ENCODE measurements around the gene RSRP1.

RSRP1 gene

GRCh38 chr1:25219661-25220251, 27.5 kb downstream of the RSRP1 start:
- in situ Hi-C loops (cut with MboI; ENCODE audit: low sequenced_read_pairs) = no loop called here

DNA sequence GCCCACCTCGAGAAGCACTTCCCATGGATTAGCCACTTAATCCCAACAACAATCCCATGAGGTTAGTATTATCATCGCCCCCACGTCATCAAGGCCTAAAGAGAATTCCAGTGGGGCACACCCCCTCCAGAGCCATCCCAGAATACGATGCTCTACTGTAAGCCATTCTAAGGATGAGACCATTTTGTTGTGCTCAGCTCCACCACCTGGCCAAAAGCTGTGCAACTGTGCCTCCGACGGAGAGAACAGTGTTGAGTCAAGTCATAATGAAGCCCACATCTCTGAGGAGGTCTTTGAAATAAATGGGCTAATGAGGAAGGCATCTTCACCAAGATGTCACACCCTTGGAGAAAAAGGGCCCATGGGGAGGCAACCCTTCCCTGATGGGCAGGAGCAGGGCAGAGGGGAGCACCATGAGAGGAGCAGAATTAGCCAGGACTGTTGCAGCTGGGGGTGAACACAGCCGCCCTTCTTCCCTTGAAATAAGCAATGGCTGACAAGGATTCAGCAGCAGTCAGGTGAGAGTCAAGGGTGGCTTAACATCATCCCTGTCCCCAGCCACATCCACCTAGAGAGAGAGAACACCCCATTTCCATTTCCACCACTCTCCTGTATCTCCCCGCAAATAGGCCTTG, 29.5 kb downstream of the RSRP1 start:
- in situ Hi-C loops (cut with MboI; ENCODE audit: low sequenced_read_pairs) = no loop called here

GRCh38 chr1:25217015-25217414, 30.2 kb downstream of the RSRP1 start:
- in situ Hi-C loops (cut with MboI; ENCODE audit: low sequenced_read_pairs) = no loop called here

- in situ Hi-C loops (cut with MboI; ENCODE audit: low sequenced_read_pairs) = no loop called here
Measured at GRCh38 chr1:25216123-25216522, 31.1 kb downstream of the RSRP1 start.

- in situ Hi-C loops (cut with MboI; ENCODE audit: low sequenced_read_pairs) = no loop called here
Measured at GRCh38 chr1:25212725-25213124, 34.5 kb downstream of the RSRP1 start.

DNA sequence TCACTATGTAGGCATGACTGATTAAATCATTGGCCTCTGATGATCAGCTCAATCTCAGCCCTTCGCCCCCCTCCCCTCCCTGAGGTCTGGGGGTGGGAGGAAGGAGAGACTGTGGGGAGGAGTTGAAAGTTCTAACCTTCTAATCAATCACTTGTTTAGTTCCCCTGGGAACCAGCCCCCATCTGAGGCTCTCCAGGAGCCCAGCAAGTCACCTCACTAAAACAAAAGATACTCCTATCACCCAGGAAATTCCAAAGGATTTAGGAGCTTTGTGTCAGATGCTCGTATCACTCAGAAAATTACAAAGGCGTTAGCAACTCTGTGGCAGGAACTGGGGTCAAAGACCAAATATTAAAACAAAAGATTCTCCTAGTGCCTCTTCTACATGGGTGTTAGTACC, 36.5 kb downstream of the RSRP1 start:
- in situ Hi-C loops (cut with MboI; ENCODE audit: low sequenced_read_pairs) = no loop called here

GRCh38 chr1:25209516-25209915, 37.7 kb downstream of the RSRP1 start:
- in situ Hi-C loops (cut with MboI; ENCODE audit: low sequenced_read_pairs) = no loop called here

- in situ Hi-C loops (cut with MboI; ENCODE audit: low sequenced_read_pairs) = no loop called here
Measured at GRCh38 chr1:25208561-25209222, 38.6 kb downstream of the RSRP1 start.

GRCh38 chr1:25208092-25208491, 39.2 kb downstream of the RSRP1 start:
- in situ Hi-C loops (cut with MboI; ENCODE audit: low sequenced_read_pairs) = no loop called here

DNA sequence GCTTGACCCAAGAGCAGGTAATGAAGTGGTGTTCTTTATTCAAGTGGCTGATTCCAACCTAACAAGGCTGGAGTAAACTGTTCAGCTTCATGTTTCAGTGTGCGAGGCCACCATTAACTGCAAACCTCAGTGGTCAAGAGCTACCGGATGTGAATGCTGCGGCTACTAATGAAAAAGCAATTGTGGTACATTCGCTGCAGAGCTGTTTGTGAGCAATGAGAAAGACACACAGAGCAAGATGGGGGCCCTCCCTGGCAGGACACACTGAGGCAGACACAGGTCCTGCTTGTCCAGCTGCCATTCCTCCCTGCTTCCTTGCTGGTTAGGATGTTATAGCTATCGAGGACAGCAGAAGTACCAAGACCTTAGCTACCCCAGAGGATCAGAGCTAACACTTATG, 41.1 kb downstream of the RSRP1 start:
- in situ Hi-C loops (cut with MboI; ENCODE audit: low sequenced_read_pairs) = no loop called here

DNA sequence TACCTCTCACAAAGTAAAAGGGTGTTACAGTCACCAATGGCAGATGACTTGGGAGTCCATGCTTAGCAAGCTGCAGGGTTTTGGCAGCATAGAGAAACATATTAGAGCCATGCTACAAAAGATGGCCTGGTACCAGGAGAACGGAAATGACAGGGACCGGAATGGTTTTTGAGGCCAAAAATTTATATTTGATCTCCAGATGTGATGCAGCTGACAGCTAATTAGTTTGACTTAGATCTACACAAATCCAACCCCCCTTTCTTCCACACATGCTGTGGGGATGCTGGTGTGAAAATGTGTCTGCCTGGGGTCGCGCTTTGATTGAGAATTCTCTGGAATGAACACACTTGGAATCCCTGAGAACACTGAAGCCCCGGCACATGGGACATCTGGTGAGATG, 41.5 kb downstream of the RSRP1 start:
- in situ Hi-C loops (cut with MboI; ENCODE audit: low sequenced_read_pairs) = no loop called here

- in situ Hi-C loops (cut with MboI; ENCODE audit: low sequenced_read_pairs) = no loop called here
Measured at GRCh38 chr1:25204797-25205480, 42.3 kb downstream of the RSRP1 start.

DNA sequence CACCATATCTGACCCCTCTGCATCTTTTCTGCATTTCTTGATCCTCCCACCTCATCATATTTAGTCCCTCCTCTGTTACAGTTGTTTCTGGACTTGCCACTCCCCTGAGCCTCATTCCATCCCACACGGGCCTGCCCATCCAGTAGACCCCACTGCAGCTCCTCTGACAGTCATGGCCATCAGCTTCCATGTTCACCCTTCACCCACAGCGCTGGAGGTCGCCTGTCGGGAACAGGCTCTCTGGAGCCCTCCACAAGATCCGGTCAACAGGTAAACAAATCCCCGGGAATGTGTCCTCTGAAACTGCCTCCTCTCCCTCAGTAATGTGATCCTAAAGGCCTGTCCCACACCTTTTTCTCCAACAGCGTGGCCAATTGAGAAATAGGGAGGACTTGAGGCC, 46.2 kb downstream of the RSRP1 start:
- in situ Hi-C loops (cut with MboI; ENCODE audit: low sequenced_read_pairs) = no loop called here

DNA sequence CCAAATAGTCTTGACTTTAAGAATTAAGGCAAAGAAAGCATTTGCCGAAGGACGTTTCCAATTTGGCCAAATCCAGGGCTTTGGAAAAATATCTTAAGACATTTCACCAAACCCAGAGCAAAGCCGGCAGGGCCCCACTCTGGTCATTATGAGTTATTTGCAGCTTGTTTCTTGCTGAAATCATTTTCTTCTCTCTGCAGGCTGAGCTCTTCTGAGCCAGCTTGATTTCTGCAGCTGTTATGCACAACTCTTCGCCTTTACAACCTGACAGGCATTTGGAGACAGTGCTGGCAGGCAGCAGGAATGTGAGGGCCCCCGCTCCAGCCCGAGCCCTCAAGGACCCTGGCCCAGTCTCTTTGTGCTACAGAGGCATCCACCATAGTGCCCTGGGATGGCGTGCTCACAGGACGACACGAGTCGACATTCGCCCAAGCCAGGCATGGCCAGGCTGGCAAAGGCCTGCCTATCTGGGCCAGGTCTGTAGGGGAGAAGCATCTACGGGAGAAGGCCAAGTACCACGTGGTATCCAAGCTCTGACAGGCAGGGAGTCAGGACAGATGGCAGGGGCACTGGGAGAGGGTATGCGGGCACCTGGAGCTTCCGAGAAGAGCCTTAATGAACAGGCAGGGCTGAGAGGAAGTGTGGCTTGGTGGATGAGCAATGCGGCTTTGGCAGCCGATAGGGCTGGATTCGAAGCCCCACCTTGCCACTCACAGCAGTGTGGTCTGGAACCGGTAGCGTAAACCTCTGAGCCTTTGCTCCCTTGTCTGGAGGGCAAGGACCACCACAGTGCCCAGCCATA, 47.2 kb downstream of the RSRP1 start:
- in situ Hi-C loops (cut with MboI; ENCODE audit: low sequenced_read_pairs) = no loop called here

DNA sequence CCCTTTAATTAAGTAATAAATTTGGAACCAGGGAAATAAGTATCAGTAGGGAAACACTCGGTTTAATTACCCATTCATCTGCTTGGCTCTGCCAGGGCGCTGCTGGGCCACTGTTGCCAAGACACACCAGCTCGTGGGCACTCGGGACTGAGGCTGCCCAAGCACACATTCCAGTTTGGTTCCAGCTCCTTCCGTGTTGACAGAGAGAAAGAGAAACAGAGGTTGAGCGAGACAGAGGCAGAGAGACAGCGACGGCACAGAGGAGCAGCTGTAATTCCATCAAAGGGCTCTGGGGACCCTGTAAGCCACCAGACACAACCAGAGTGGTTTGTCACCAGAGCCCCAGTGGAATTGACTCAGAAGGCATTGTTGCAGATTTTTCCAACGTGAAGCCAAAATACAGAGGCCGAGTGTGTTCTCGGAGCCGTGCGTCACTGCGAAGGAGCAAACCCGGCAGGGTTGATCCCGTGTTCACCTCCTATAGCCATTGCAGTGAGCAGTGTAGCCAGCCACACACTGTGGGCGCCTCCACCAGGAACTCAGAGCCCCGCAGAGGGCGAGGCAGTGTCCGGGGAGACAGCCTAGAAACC, 48.5 kb downstream of the RSRP1 start:
- in situ Hi-C loops (cut with MboI; ENCODE audit: low sequenced_read_pairs) = no loop called here

- in situ Hi-C loops (cut with MboI; ENCODE audit: low sequenced_read_pairs) = no loop called here
Measured at GRCh38 chr1:25197982-25198662, 49.1 kb downstream of the RSRP1 start.

GRCh38 chr1:25197235-25197975, 49.8 kb downstream of the RSRP1 start:
- in situ Hi-C loops (cut with MboI; ENCODE audit: low sequenced_read_pairs) = no loop called here

DNA sequence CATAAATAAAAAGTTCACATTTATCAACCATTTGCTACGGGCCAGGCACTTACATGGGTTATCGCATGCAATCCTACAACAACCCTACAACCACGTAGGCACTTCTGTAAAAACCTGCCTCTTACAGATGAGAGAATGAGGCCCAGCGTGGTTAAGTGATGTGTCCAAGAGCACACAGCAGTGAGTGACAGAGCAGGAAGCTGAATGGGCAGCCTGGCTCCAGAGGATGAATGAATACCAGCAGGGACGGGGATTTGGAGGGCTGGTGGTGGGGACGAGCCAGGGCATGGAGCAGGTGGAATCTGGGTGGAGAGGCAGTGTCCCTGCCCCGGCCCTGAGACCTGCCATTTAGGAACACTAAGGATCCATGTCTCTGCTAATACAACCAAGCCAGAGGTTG, 50.4 kb downstream of the RSRP1 start:
- in situ Hi-C loops (cut with MboI; ENCODE audit: low sequenced_read_pairs) = no loop called here

- in situ Hi-C loops (cut with MboI; ENCODE audit: low sequenced_read_pairs) = no loop called here
Measured at GRCh38 chr1:25195835-25196234, 51.4 kb downstream of the RSRP1 start.
